SU-DHL-6 (cell line): ENCODE data around the gene NPPA.
A peak's percentile ranks its signal among the peaks of the same experiment; 100 is the strongest.

Experiments
- H2AFZ ChIP-seq: fragments of 200-600 bp; sonication (generic); 2 replicates; pipeline ENCODE4 v1.6.1; 2014; ENCODE audit warnings: low read depth, mild to moderate bottlenecking, moderate library complexity, mixed read lengths, antibody characterized with exemption, low read length; ENCODE audit not compliant: severe bottlenecking
- H3F3A ChIP-seq: fragments of 200-600 bp; shearing (Covaris generic); 2 replicates; pipeline ENCODE4 v1.6.0; 2016; ENCODE audit warnings: antibody characterized with exemption, mild to moderate bottlenecking; ENCODE audit not compliant: insufficient read depth
- H3K27ac ChIP-seq: fragments of 200-600 bp; sonication (generic); 2 replicates; pipeline ENCODE4 v1.5.1; 2016; ENCODE audit warnings: low read depth, mild to moderate bottlenecking, low read length, moderate library complexity, mixed read lengths
- H3K27me3 ChIP-seq: fragments of 200-600 bp; sonication (generic), shearing (Covaris generic); 2 replicates; pipeline ENCODE4 v1.6.0; 2014; ENCODE audit warnings: mild to moderate bottlenecking, low read length
- H3K36me3 ChIP-seq: fragments of 200-600 bp; sonication (generic); 2 replicates; pipeline ENCODE4 v1.6.1; 2014; ENCODE audit warnings: mild to moderate bottlenecking, low read length, mixed read lengths
- H3K4me2 ChIP-seq: fragments of 300-600, 200-600 bp; shearing (Covaris generic), sonication (generic); 2 replicates; pipeline ENCODE4 v1.6.0; 2014; ENCODE audit warnings: low read length, low read depth, mild to moderate bottlenecking; ENCODE audit not compliant: poor library complexity, severe bottlenecking
- H3K4me3 ChIP-seq: fragments of 200-600 bp; sonication (generic); 2 replicates; pipeline ENCODE4 v1.5.1; 2014; ENCODE audit warnings: antibody characterized with exemption, low read length, mild to moderate bottlenecking, mixed read lengths; ENCODE audit not compliant: insufficient read depth, poor library complexity, severe bottlenecking
- H3K79me2 ChIP-seq: fragments of 200-600 bp; sonication (generic); 2 replicates; pipeline ENCODE4 v1.6.1; 2014; ENCODE audit warnings: mild to moderate bottlenecking, low read length, moderate library complexity; ENCODE audit not compliant: insufficient read depth
- H3K9ac ChIP-seq: fragments of 200-600 bp; sonication (generic); 2 replicates; pipeline ENCODE4 v1.7.0; 2014; ENCODE audit warnings: mild to moderate bottlenecking, low read length
- H3K9me2 ChIP-seq: fragments of 200-600 bp; sonication (generic); replicated peaks from 2 replicates; pipeline ENCODE4 v1.6.1; 2014; ENCODE audit warnings: low read length; ENCODE audit not compliant: insufficient read depth
- H3K9me3 ChIP-seq: fragments of 200-600 bp; sonication (generic); 2 replicates; pipeline ENCODE4 v1.6.1; 2014; ENCODE audit warnings: low read length, mixed read lengths; ENCODE audit not compliant: insufficient read depth
- H4K20me1 ChIP-seq: fragments of 200-600 bp; sonication (generic); 2 replicates; pipeline ENCODE4 v1.6.1; 2014; ENCODE audit warnings: low read depth, mild to moderate bottlenecking, antibody characterized with exemption, low read length, moderate library complexity, mixed read lengths
- EZH2phosphoT487 ChIP-seq: fragments of 200-600 bp; sonication (generic), shearing (Covaris generic); conservative IDR thresholded peaks from 2 replicates; pipeline ENCODE4 v1.6.1; 2018; ENCODE audit warnings: mild to moderate bottlenecking, antibody characterized with exemption, low read length, moderate library complexity, mixed read lengths
- TF ChIP-seq, protein P1 (sequence below): fragments of 200-600 bp; sonication (generic); IDR thresholded peaks from one replicate; pipeline ENCODE4 v1.5.1; 2017; ENCODE audit warnings: antibody characterized with exemption, mild to moderate bottlenecking, low read length, moderate library complexity; ENCODE audit not compliant: insufficient read depth, poor library complexity, severe bottlenecking

The NPPA gene

GRCh38 chr1:11802973-11803885 is 44.4 kb downstream of the NPPA start:
- Histone ChIP-seq H3K9me2 (no peaks in the 10 kb centered on the region), H3K4me3 (peak overlapping the region; percentile 21), H4K20me1 (no peaks in the 10 kb centered on the region), H3F3A (peaks cover 10% of the 10 kb centered on the region), H3K9ac (peak overlapping the region; percentile 52), H3K27me3 (no peaks in the 10 kb centered on the region), H3K79me2 (peaks cover 33% of the 10 kb centered on the region), H3K27ac (peak overlapping the region; percentile 34), H3K36me3 (peaks cover under 1% of the 10 kb centered on the region), H3K9me3 (no peaks in the 10 kb centered on the region), H3K4me2 (peak overlapping the region; percentile 99), H2AFZ (no peak overlapping the region)
- TF ChIP-seq EZH2phosphoT487: no peak
- TF ChIP-seq, protein P1, sequence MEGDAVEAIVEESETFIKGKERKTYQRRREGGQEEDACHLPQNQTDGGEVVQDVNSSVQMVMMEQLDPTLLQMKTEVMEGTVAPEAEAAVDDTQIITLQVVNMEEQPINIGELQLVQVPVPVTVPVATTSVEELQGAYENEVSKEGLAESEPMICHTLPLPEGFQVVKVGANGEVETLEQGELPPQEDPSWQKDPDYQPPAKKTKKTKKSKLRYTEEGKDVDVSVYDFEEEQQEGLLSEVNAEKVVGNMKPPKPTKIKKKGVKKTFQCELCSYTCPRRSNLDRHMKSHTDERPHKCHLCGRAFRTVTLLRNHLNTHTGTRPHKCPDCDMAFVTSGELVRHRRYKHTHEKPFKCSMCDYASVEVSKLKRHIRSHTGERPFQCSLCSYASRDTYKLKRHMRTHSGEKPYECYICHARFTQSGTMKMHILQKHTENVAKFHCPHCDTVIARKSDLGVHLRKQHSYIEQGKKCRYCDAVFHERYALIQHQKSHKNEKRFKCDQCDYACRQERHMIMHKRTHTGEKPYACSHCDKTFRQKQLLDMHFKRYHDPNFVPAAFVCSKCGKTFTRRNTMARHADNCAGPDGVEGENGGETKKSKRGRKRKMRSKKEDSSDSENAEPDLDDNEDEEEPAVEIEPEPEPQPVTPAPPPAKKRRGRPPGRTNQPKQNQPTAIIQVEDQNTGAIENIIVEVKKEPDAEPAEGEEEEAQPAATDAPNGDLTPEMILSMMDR: no peak

- H2AFZ ChIP-seq: no peak overlapping the region
- TF ChIP-seq EZH2phosphoT487: no peak
- TF ChIP-seq, protein P1: no peak
- peak overlapping the region; percentile 21 for H3K4me3 ChIP-seq
- peak overlapping the region; percentile 99 for H3K4me2 ChIP-seq
- peaks cover 26% of the 10 kb centered on the region for H3K79me2 ChIP-seq
- H4K20me1 ChIP-seq: no peaks in the 10 kb centered on the region
- peaks cover 10% of the 10 kb centered on the region for H3F3A ChIP-seq
- H3K36me3 ChIP-seq: no peaks in the 10 kb centered on the region; the same call in 1 of the 2 replicates
- no peak overlapping the region for H3K27ac ChIP-seq
- no peaks in the 10 kb centered on the region for H3K27me3 ChIP-seq
- no peaks in the 10 kb centered on the region for H3K9me2 ChIP-seq
- H3K9ac ChIP-seq: peak overlapping the region; percentile 52
- H3K9me3 ChIP-seq: no peaks in the 10 kb centered on the region
These were observed 45.0 kb downstream of the NPPA start for GRCh38 chr1:11802616-11802972.

GRCh38 chr1:11800756-11801433 is 46.7 kb downstream of the NPPA start:
- Histone ChIP-seq H3K9me2 (no peaks in the 10 kb centered on the region), H3K36me3 (no peaks in the 10 kb centered on the region), H3K9ac (no peak overlapping the region), H3K79me2 (peaks cover 13% of the 10 kb centered on the region), H3F3A (peaks cover 10% of the 10 kb centered on the region), H2AFZ (no peak overlapping the region), H3K4me3 (no peak overlapping the region), H3K27me3 (no peaks in the 10 kb centered on the region), H3K9me3 (no peaks in the 10 kb centered on the region), H3K27ac (no peak overlapping the region), H4K20me1 (no peaks in the 10 kb centered on the region), H3K4me2 (no peak overlapping the region)
- TF ChIP-seq, protein P1: no peak
- no peak for TF ChIP-seq EZH2phosphoT487
